Activated CD8-positive, alpha-beta T cell treated with anti-CD3 and anti-CD28 coated beads for 36 hours (primary cell): ENCODE measurements around the gene SETD9. TPM values are rescaled to one million over a fixed set of nuclear protein-coding genes. Genes with fewer than 3 reads are reported as not detected.

Experiments
- ATAC-seq: fragments of 200-7000 bp; cut with Tn5 transposase; one replicate; pipeline ENCODE4 v1.10.0; 2021; ENCODE audit warnings: mild to moderate bottlenecking, moderate library complexity
- CTCF ChIA-PET: fragments of 350-600 bp; sonication (Branson Sonifier 250); formaldehyde crosslinking; loops from one replicate; lab custom pipeline; 2021; ENCODE audit warnings: antibody characterized with exemption; lab: Charles Lee
- POLR2A ChIA-PET: fragments of 350-600 bp; sonication (Branson Sonifier 250); formaldehyde crosslinking; loops from one replicate; lab custom pipeline; 2021; ENCODE audit warnings: antibody characterized with exemption; lab: Charles Lee
- DNase-seq: peaks from one replicate; pipeline ENCODE4 v3.0.0-alpha.2; 2020
- H3K27ac Mint-ChIP-seq: one replicate; pipeline ENCODE4 v1.8.0; 2021; ENCODE audit warnings: mild to moderate bottlenecking, mixed read lengths
- H3K27me3 Mint-ChIP-seq: one replicate; pipeline ENCODE4 v1.8.0; 2021; ENCODE audit warnings: mixed read lengths
- H3K36me3 Mint-ChIP-seq: one replicate; pipeline ENCODE4 v1.8.0; 2021; ENCODE audit warnings: low read depth, mixed read lengths
- H3K4me1 Mint-ChIP-seq: one replicate; pipeline ENCODE4 v1.8.0; 2021; ENCODE audit warnings: low read depth, mixed read lengths
- H3K4me3 Mint-ChIP-seq: one replicate; pipeline ENCODE4 v1.8.0; 2021; ENCODE audit warnings: mild to moderate bottlenecking, moderate library complexity, mixed read lengths
- H3K9me3 Mint-ChIP-seq: one replicate; pipeline ENCODE4 v1.8.0; 2021; ENCODE audit warnings: mixed read lengths
- intact Hi-C: fragments of 100-400 bp; cut with micrococcal nuclease; formaldehyde crosslinking; loops from one replicate; pipeline ENCODE4 v1.10.0; 2022
- total RNA-seq, 2 experiments: library from RNA; stranded (reverse); gene quantifications; one replicate each; pipeline ENCODE4 v1.2.3, GENCODE V29; 2021
- TF ChIP-seq, protein P1 (sequence below): fragments of 200-600 bp; IDR thresholded peaks from one replicate; pipeline ENCODE4 v1.8.0; 2022; ENCODE audit warnings: antibody characterized with exemption, mild to moderate bottlenecking

Gene SETD9
- total RNA-seq, 2 experiments from 2014 or later = 8.1 to 9.3 TPM

DNA sequence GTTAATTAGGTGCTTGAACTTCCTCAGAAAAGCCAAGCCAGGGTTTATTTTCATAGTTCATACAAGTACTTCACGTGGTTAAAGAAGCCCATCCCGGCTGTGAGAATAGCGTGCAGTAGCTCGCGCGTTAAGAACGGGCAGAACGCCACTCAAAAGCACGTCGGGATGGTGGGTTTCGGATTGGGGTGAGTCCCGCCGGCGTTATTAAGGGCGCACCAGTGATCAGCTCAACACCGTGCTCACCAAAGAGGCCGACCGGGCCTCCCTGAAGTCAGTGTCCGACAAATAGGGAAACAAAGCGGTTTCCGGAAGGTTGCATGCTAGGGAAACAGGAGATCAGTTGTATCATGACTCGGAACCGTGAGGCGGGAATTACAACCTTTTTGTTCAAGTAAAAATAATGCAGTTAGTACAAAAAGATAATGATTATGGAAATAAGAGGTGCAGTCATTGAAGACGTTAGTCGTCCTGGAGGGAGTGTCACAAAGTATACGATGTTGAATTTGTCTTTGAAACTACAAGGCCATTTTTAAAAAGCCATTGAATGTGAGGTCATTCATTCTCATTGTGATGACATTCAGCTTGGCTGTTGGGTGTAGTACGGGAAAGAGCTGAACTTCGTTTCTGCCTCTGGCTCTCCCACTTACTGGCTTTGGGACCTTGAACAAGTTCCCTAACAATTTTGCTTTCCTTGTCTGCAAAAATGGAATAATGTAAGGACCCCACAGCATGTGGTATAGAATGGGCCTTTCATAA, 992 bp downstream of the SETD9 start:
- no peaks in the 10 kb centered on the region for H3K9me3 Mint-ChIP-seq
- TF ChIP-seq, protein P1, sequence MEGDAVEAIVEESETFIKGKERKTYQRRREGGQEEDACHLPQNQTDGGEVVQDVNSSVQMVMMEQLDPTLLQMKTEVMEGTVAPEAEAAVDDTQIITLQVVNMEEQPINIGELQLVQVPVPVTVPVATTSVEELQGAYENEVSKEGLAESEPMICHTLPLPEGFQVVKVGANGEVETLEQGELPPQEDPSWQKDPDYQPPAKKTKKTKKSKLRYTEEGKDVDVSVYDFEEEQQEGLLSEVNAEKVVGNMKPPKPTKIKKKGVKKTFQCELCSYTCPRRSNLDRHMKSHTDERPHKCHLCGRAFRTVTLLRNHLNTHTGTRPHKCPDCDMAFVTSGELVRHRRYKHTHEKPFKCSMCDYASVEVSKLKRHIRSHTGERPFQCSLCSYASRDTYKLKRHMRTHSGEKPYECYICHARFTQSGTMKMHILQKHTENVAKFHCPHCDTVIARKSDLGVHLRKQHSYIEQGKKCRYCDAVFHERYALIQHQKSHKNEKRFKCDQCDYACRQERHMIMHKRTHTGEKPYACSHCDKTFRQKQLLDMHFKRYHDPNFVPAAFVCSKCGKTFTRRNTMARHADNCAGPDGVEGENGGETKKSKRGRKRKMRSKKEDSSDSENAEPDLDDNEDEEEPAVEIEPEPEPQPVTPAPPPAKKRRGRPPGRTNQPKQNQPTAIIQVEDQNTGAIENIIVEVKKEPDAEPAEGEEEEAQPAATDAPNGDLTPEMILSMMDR = no peak
- H3K4me1 Mint-ChIP-seq = peaks cover 19% of the 10 kb centered on the region
- H3K4me3 Mint-ChIP-seq = peak overlapping the region; percentile 82
- POLR2A ChIA-PET = interaction anchor here (0.6 to 2.1 kb wide), 6 partner anchors 8 to 264 kb away, joined by 3 to 8 read pairs (median 4); no protein-coding TSS in a partner anchor
- H3K27me3 Mint-ChIP-seq = peaks cover 3% of the 10 kb centered on the region
- intact Hi-C loops = no loop called here
- ATAC-seq (peak; percentile 24), DNase-seq (peak; percentile 61)
- peaks cover 5% of the 10 kb centered on the region for H3K36me3 Mint-ChIP-seq
- peak overlapping the region; percentile 97 for H3K27ac Mint-ChIP-seq
- CTCF ChIA-PET = interaction anchor here (0.6 to 2.3 kb wide), 8 partner anchors 10 to 639 kb away, joined by 3 to 13 read pairs (median 3); no protein-coding TSS in a partner anchor

DNA sequence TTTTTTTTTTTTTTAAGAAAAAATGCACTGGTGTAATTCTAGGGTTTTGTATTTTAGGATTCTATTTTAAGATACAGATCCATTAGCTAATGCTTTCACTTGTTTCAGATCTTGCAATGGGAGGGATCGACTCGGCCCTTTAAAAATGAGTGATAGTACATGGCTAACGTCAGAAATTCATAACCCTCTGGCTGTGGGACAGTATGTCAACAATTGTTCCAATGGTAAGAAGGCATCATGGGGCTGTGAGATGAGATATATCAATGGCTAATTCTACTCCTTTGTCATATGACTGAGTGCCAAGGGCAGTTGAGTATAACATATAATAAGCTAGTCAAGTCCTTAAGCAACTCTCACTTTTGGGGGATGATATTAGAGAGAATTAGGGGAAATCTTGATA, 4.4 kb downstream of the SETD9 start:
- ChIA-PET CTCF (no interaction called here), POLR2A (no interaction called here)
- Mint-ChIP-seq H3K4me3 (no peak overlapping the region), H3K27me3 (no peaks in the 10 kb centered on the region), H3K4me1 (peaks cover 14% of the 10 kb centered on the region), H3K9me3 (no peaks in the 10 kb centered on the region), H3K27ac (no peak overlapping the region), H3K36me3 (peaks cover 9% of the 10 kb centered on the region)
- DNase-seq (no peak), ATAC-seq (no peak)
- intact Hi-C loops = no loop called here
- TF ChIP-seq, protein P1 = no peak

DNA sequence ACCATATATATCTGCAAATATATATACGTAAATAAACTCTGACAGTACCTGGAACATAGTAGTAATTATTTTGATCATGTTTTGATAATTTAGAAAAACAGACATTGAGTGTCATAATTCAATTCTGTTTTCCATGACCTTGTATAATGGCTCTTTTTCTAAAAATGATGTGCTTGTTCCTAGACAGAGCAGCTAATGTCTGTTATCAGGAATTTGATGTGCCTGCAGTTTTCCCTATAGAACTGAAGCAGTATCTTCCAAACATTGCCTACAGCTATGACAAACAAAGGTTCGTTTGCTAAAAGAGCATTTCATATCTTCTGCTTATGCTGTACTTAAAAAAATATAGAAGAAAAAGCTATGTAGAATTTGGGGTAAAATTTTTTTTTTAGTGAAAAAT, 5.3 kb downstream of the SETD9 start:
- intact Hi-C loops = no loop called here
- no peak overlapping the region for H3K4me3 Mint-ChIP-seq
- H3K36me3 Mint-ChIP-seq = peaks cover 9% of the 10 kb centered on the region
- H3K27me3 Mint-ChIP-seq = no peaks in the 10 kb centered on the region
- POLR2A ChIA-PET = no interaction called here
- H3K9me3 Mint-ChIP-seq = no peaks in the 10 kb centered on the region
- H3K4me1 Mint-ChIP-seq = peaks cover 9% of the 10 kb centered on the region
- ATAC-seq = no peak
- DNase-seq = no peak
- no peak overlapping the region for H3K27ac Mint-ChIP-seq
- TF ChIP-seq, protein P1 = no peak
- CTCF ChIA-PET = interaction anchor here (0.7 to 1.4 kb wide), 2 partner anchors 14 to 223 kb away, joined by 3 read pairs; no protein-coding TSS in a partner anchor

DNA sequence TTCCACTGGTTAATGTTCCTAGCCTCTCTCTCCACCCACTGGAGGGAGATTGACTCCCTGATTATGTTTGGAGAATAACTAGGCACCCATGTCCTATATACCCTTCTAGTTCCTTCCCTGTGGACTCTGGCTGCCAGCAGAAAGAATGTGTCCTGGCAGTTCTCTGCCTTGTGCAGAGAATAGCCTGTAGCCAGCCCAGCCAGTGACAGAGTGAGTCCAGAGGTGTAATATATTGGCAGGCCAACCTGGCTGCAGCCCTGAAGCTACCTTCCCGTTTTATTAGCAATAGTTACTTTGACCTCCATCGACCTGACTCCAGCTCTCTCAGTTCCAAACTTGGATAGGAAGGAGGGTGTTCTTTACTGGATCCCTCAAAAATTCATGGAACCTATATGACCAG, 8.1 kb downstream of the SETD9 start:
- intact Hi-C loops = no loop called here
- TF ChIP-seq, protein P1 = no peak
- DNase-seq (no peak), ATAC-seq (no peak)
- Mint-ChIP-seq H3K4me3 (no peak overlapping the region), H3K27ac (no peak overlapping the region), H3K27me3 (no peaks in the 10 kb centered on the region), H3K36me3 (peaks cover 17% of the 10 kb centered on the region), H3K4me1 (no peaks in the 10 kb centered on the region), H3K9me3 (no peaks in the 10 kb centered on the region)
- CTCF ChIA-PET = interaction anchor here (1.0 to 2.9 kb wide), 3 partner anchors 16 to 221 kb away, joined by 3 to 12 read pairs (median 5); no protein-coding TSS in a partner anchor
- POLR2A ChIA-PET = interaction anchor here (1.1 to 2.0 kb wide), 2 partner anchors 8 to 16 kb away, joined by 4 to 8 read pairs; partner anchors contain the start of gene SETD9

DNA sequence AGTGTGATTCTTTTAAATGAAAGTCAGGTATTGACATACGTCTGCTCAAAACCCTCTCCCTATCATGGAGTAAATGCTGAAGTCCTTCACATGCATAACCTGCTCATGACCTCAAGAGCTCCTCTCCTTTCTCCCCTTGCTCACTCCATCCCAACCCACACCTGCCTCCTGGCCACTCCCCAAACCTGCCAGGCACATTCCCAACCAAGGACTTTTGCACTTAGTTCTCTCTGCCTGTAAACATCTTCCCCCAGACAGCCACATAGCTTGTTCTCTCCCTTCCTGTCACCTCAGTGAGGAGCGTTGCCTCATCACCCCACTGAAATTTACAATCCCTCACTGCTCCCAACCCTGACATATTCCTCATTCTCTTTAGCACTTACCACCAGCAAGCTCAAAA, 8.7 kb downstream of the SETD9 start:
- Mint-ChIP-seq H3K27ac (no peak overlapping the region), H3K36me3 (peaks cover 17% of the 10 kb centered on the region), H3K4me3 (no peak overlapping the region), H3K4me1 (no peaks in the 10 kb centered on the region), H3K27me3 (no peaks in the 10 kb centered on the region), H3K9me3 (no peaks in the 10 kb centered on the region)
- intact Hi-C loops = no loop called here
- ChIA-PET CTCF (interaction anchor here (1.0 to 2.9 kb wide), 2 partner anchors 18 to 221 kb away, joined by 3 to 12 read pairs; no protein-coding TSS in a partner anchor), POLR2A (interaction anchor here (0.6 to 2.0 kb wide), 2 partner anchors 8 to 13 kb away, joined by 3 to 8 read pairs; partner anchors contain the start of gene SETD9)
- ATAC-seq = no peak
- no peak for DNase-seq
- TF ChIP-seq, protein P1 = no peak
